Measurements from ENCODE around the gene KLHL30. TPM values are rescaled to one million over a fixed set of nuclear protein-coding genes. Genes with fewer than 3 reads are reported as not detected.

KLHL30 gene
- total and polyA plus RNA-seq, 4 experiments from 2014 or later: not detected

- Mint-ChIP-seq H3K4me1 (peaks cover 4 to 11% (median 7%) of the 10 kb centered on the region in 4 donors), H3K27me3 (no peaks in the 10 kb centered on the region), H3K27ac (no peak overlapping the region), H3K4me3 (no peak overlapping the region), H3K36me3 (no peaks in the 10 kb centered on the region), H3K9me3 (peaks cover 0 to 4% (median 0%) of the 10 kb centered on the region in 8 donors)
- no peak overlapping the region for H3K27ac ChIP-seq (ENCODE audit: low read depth, low read length)
- H3K27me3 ChIP-seq (ENCODE audit: insufficient read depth, low read length): no peaks in the 10 kb centered on the region
- no peaks in the 10 kb centered on the region for H3K36me3 ChIP-seq (ENCODE audit: insufficient read depth, low read length)
- CTCF ChIA-PET (ENCODE audit: partially characterized antibody): no interaction called here
- no peak overlapping the region for H3K4me3 ChIP-seq (ENCODE audit: low read length in 2 of 2)
- peak in 1 of 5 donors; percentile 30 for DNase-seq
- intact Hi-C loops (cut with micrococcal nuclease): no loop called here
- POLR2A ChIA-PET (ENCODE audit: partially characterized antibody): no interaction called here
- H3K9me3 ChIP-seq (ENCODE audit: control insufficient read depth in 1 of 2, low read length in 2 of 2): no peaks in the 10 kb centered on the region
- H3K4me1 ChIP-seq (ENCODE audit: insufficient read depth, low read length): no peaks in the 10 kb centered on the region
These were observed 2.5 kb downstream of the KLHL30 start for GRCh38 chr2:238140721-238141540.

- Histone ChIP-seq H3K4me1 (ENCODE audit: insufficient read depth, low read length) (no peaks in the 10 kb centered on the region), H3K4me3 (ENCODE audit: low read length in 2 of 2) (no peak overlapping the region), H3K9me3 (ENCODE audit: control insufficient read depth in 1 of 2, low read length in 2 of 2) (no peaks in the 10 kb centered on the region), H3K36me3 (ENCODE audit: insufficient read depth, low read length) (no peaks in the 10 kb centered on the region), H3K27ac (ENCODE audit: low read depth, low read length) (no peak overlapping the region), H3K27me3 (ENCODE audit: insufficient read depth, low read length) (no peaks in the 10 kb centered on the region)
- POLR2A ChIA-PET (ENCODE audit: partially characterized antibody): interaction anchor here (0.6 kb wide), 1 partner anchor 33 kb away, joined by 4 read pairs; no protein-coding TSS in a partner anchor
- H3K4me3 Mint-ChIP-seq: no peak overlapping the region
- peaks cover 0 to 4% (median 0%) of the 10 kb centered on the region in 8 donors for H3K9me3 Mint-ChIP-seq
- peaks cover 4 to 11% (median 7%) of the 10 kb centered on the region in 4 donors for H3K4me1 Mint-ChIP-seq
- H3K27ac Mint-ChIP-seq: peak overlapping the region in 1 of 7 donors; percentile 5
- no peaks in the 10 kb centered on the region for H3K27me3 Mint-ChIP-seq
- no peaks in the 10 kb centered on the region for H3K36me3 Mint-ChIP-seq
- no peak for DNase-seq
- intact Hi-C loops (cut with micrococcal nuclease): no loop called here
- CTCF ChIA-PET (ENCODE audit: partially characterized antibody): no interaction called here
These were observed 3.3 kb downstream of the KLHL30 start for GRCh38 chr2:238141541-238142318.

GRCh38 chr2:238142382-238143205 lies 4.1 kb downstream of the KLHL30 start:
- no peaks in the 10 kb centered on the region for H3K36me3 Mint-ChIP-seq
- H3K27ac Mint-ChIP-seq: no peak overlapping the region
- H3K27ac ChIP-seq (ENCODE audit: low read depth, low read length): no peak overlapping the region
- no peak for DNase-seq
- H3K4me1 Mint-ChIP-seq: peaks cover 4 to 11% (median 7%) of the 10 kb centered on the region in 4 donors
- H3K4me1 ChIP-seq (ENCODE audit: insufficient read depth, low read length): no peaks in the 10 kb centered on the region
- ChIA-PET CTCF (ENCODE audit: partially characterized antibody) (no interaction called here), POLR2A (ENCODE audit: partially characterized antibody) (interaction anchor here (0.6 kb wide), 1 partner anchor 32 kb away, joined by 4 read pairs; no protein-coding TSS in a partner anchor)
- H3K27me3 ChIP-seq (ENCODE audit: insufficient read depth, low read length): no peaks in the 10 kb centered on the region
- H3K9me3 Mint-ChIP-seq: peaks cover 0 to 4% (median 0%) of the 10 kb centered on the region in 8 donors
- H3K9me3 ChIP-seq (ENCODE audit: control insufficient read depth in 1 of 2, low read length in 2 of 2): no peaks in the 10 kb centered on the region
- no peaks in the 10 kb centered on the region for H3K27me3 Mint-ChIP-seq
- H3K4me3 Mint-ChIP-seq: no peak overlapping the region
- H3K4me3 ChIP-seq (ENCODE audit: low read length in 2 of 2): no peak overlapping the region
- intact Hi-C loops (cut with micrococcal nuclease): no loop called here
- H3K36me3 ChIP-seq (ENCODE audit: insufficient read depth, low read length): no peaks in the 10 kb centered on the region

GRCh38 chr2:238143239-238143951 lies 4.9 kb downstream of the KLHL30 start:
- POLR2A ChIA-PET (ENCODE audit: partially characterized antibody): no interaction called here
- Histone ChIP-seq H3K27ac (ENCODE audit: low read depth, low read length) (no peak overlapping the region), H3K27me3 (ENCODE audit: insufficient read depth, low read length) (no peaks in the 10 kb centered on the region), H3K9me3 (ENCODE audit: control insufficient read depth in 1 of 2, low read length in 2 of 2) (no peaks in the 10 kb centered on the region), H3K36me3 (ENCODE audit: insufficient read depth, low read length) (no peaks in the 10 kb centered on the region), H3K4me1 (ENCODE audit: insufficient read depth, low read length) (no peaks in the 10 kb centered on the region), H3K4me3 (ENCODE audit: low read length in 2 of 2) (no peak overlapping the region)
- Mint-ChIP-seq H3K9me3 (peaks cover 0 to 4% (median 0%) of the 10 kb centered on the region in 8 donors), H3K4me3 (no peak overlapping the region), H3K27ac (no peak overlapping the region), H3K4me1 (peaks cover 4 to 11% (median 7%) of the 10 kb centered on the region in 4 donors), H3K27me3 (no peaks in the 10 kb centered on the region), H3K36me3 (no peaks in the 10 kb centered on the region)
- intact Hi-C loops (cut with micrococcal nuclease): no loop called here
- peak in 1 of 5 donors; percentile 30 for DNase-seq
- CTCF ChIA-PET (ENCODE audit: partially characterized antibody): no interaction called here

- peaks cover 0 to 4% (median 0%) of the 10 kb centered on the region in 8 donors for H3K9me3 Mint-ChIP-seq
- no peaks in the 10 kb centered on the region for H3K27me3 Mint-ChIP-seq
- H3K36me3 Mint-ChIP-seq: no peaks in the 10 kb centered on the region
- peaks cover 4 to 11% (median 7%) of the 10 kb centered on the region in 4 donors for H3K4me1 Mint-ChIP-seq
- no peaks in the 10 kb centered on the region for H3K27me3 ChIP-seq (ENCODE audit: insufficient read depth, low read length)
- ChIA-PET POLR2A (ENCODE audit: partially characterized antibody) (no interaction called here), CTCF (ENCODE audit: partially characterized antibody) (no interaction called here)
- no peaks in the 10 kb centered on the region for H3K4me1 ChIP-seq (ENCODE audit: insufficient read depth, low read length)
- H3K4me3 Mint-ChIP-seq: no peak overlapping the region
- H3K27ac Mint-ChIP-seq: no peak overlapping the region
- no peak for DNase-seq
- no peak overlapping the region for H3K27ac ChIP-seq (ENCODE audit: low read depth, low read length)
- H3K36me3 ChIP-seq (ENCODE audit: insufficient read depth, low read length): no peaks in the 10 kb centered on the region
- H3K4me3 ChIP-seq (ENCODE audit: low read length in 2 of 2): no peak overlapping the region
- intact Hi-C loops (cut with micrococcal nuclease): no loop called here
- H3K9me3 ChIP-seq (ENCODE audit: control insufficient read depth in 1 of 2, low read length in 2 of 2): no peaks in the 10 kb centered on the region
These were observed 5.8 kb downstream of the KLHL30 start for GRCh38 chr2:238144262-238144661.

- Mint-ChIP-seq H3K27me3 (no peaks in the 10 kb centered on the region), H3K4me3 (no peak overlapping the region), H3K4me1 (peaks cover 4 to 11% (median 7%) of the 10 kb centered on the region in 4 donors), H3K36me3 (no peaks in the 10 kb centered on the region), H3K27ac (no peak overlapping the region), H3K9me3 (peaks cover 0 to 4% (median 0%) of the 10 kb centered on the region in 8 donors)
- intact Hi-C loops (cut with micrococcal nuclease): loop anchor here (5.0 kb wide), 1 partner anchor 568 kb away; no protein-coding TSS in a partner anchor
- no peak for DNase-seq
- Histone ChIP-seq H3K27ac (ENCODE audit: low read depth, low read length) (no peak overlapping the region), H3K36me3 (ENCODE audit: insufficient read depth, low read length) (no peaks in the 10 kb centered on the region), H3K4me3 (ENCODE audit: low read length in 2 of 2) (no peak overlapping the region), H3K4me1 (ENCODE audit: insufficient read depth, low read length) (no peaks in the 10 kb centered on the region), H3K9me3 (ENCODE audit: control insufficient read depth in 1 of 2, low read length in 2 of 2) (no peaks in the 10 kb centered on the region), H3K27me3 (ENCODE audit: insufficient read depth, low read length) (no peaks in the 10 kb centered on the region)
- POLR2A ChIA-PET (ENCODE audit: partially characterized antibody): no interaction called here
- CTCF ChIA-PET (ENCODE audit: partially characterized antibody): no interaction called here
These were observed 6.6 kb downstream of the KLHL30 start for GRCh38 chr2:238145046-238145445.
